CD4-positive, alpha-beta memory T cell (primary cell): ENCODE measurements around the gene DDX5. TPM values are rescaled to one million over a fixed set of nuclear protein-coding genes. Genes with fewer than 3 reads are reported as not detected.
A peak's percentile ranks its signal among the peaks of the same experiment; 100 is the strongest.

Experiments
- CTCF ChIA-PET: fragments of 350-600 bp; sonication (Branson Sonifier 250); formaldehyde crosslinking; loops from one replicate; lab custom pipeline; 2021; ENCODE audit warnings: inconsistent platforms; ENCODE audit not compliant: partially characterized antibody; lab: Charles Lee
- POLR2A ChIA-PET: fragments of 350-600 bp; sonication (Branson Sonifier 250); formaldehyde crosslinking; loops from one replicate; lab custom pipeline; 2021; ENCODE audit not compliant: partially characterized antibody; lab: Charles Lee
- DNase-seq, 5 donors: peaks; one replicate each; pipeline versions ENCODE4 v3.0.0 to v3.0.0-alpha.2; 2020 to 2022; ENCODE audit warnings: mixed read lengths in 1 of 5
- H3K27ac ChIP-seq: one replicate; pipeline ENCODE4 v1.7.0; 2013; ENCODE audit warnings: low read depth, low read length
- H3K27me3 ChIP-seq: 2 replicates; pipeline ENCODE4 v1.7.0; 2013; ENCODE audit warnings: mild to moderate bottlenecking, low read length, moderate library complexity; ENCODE audit not compliant: insufficient read depth
- H3K36me3 ChIP-seq: 2 replicates; pipeline ENCODE4 v1.7.0; 2013; ENCODE audit warnings: mild to moderate bottlenecking, low read length, moderate library complexity; ENCODE audit not compliant: insufficient read depth
- H3K4me1 ChIP-seq: 2 replicates; pipeline ENCODE4 v1.7.0; 2013; ENCODE audit warnings: mild to moderate bottlenecking, low read length, moderate library complexity; ENCODE audit not compliant: insufficient read depth
- H3K4me3 ChIP-seq, 2 donors: one replicate each; pipeline ENCODE4 v1.7.0; 2013; ENCODE audit warnings: low read length in 2 of 2, mild to moderate bottlenecking in 1 of 2
- H3K9me3 ChIP-seq, 2 donors: one replicate each; pipeline ENCODE4 v1.7.0; 2013; ENCODE audit warnings: low read length in 2 of 2, control low read depth in 1 of 2; ENCODE audit not compliant: control insufficient read depth in 1 of 2
- H3K27ac Mint-ChIP-seq, 7 donors: one replicate each; pipeline ENCODE4 v1.8.0; 2020 to 2021; ENCODE audit warnings: mixed read lengths in 7 of 7, mild to moderate bottlenecking in 6 of 7, inconsistent platforms in 3 of 7, moderate library complexity in 3 of 7
- H3K27me3 Mint-ChIP-seq, 2 donors: one replicate each; pipeline ENCODE4 v1.8.0; 2020 to 2021; ENCODE audit warnings: mixed read lengths in 2 of 2
- H3K36me3 Mint-ChIP-seq, 2 donors: one replicate each; pipeline ENCODE4 v1.8.0; 2020 to 2021; ENCODE audit warnings: mixed read lengths in 2 of 2, inconsistent platforms in 1 of 2, mild to moderate bottlenecking in 1 of 2
- H3K4me1 Mint-ChIP-seq, 4 donors: one replicate each; pipeline ENCODE4 v1.8.0; 2020 to 2021; ENCODE audit warnings: mixed read lengths in 4 of 4, mild to moderate bottlenecking in 1 of 4
- H3K4me3 Mint-ChIP-seq, 8 donors: one replicate each; pipeline ENCODE4 v1.8.0; 2020 to 2021; ENCODE audit warnings: mixed read lengths in 8 of 8, mild to moderate bottlenecking in 7 of 8, moderate library complexity in 6 of 8, inconsistent platforms in 3 of 8
- H3K9me3 Mint-ChIP-seq, 8 donors: one replicate each; pipeline ENCODE4 v1.8.0; 2020 to 2021; ENCODE audit warnings: mixed read lengths in 8 of 8, mild to moderate bottlenecking in 5 of 8, inconsistent platforms in 3 of 8, moderate library complexity in 1 of 8
- intact Hi-C: fragments of 100-400 bp; cut with micrococcal nuclease; formaldehyde crosslinking; loops from one replicate; pipeline ENCODE4 v1.15.1; 2023
- polyA plus RNA-seq, 2 donors: library from polyadenylated mRNA; unstranded; fragments of 300-500 nt; fragmentation: Illumina TruSeq; gene quantifications; one replicate each; pipeline ENCODE4 v1.2.3, GENCODE V29; 2021
- total RNA-seq, 2 experiments: library from RNA; stranded (reverse); gene quantifications; one replicate each; pipeline ENCODE4 v1.2.3, GENCODE V29; 2021

The DDX5 gene
- total and polyA plus RNA-seq, 4 experiments from 2014 or later: 1,080 to 1,577 (median 1,393) TPM

GRCh38 chr17:64519601-64520000 lies 13.5 kb upstream of the DDX5 start:
- H3K4me1 Mint-ChIP-seq: peaks cover 6 to 18% (median 15%) of the 10 kb centered on the region in 4 donors
- peaks cover 58% of the 10 kb centered on the region for H3K36me3 ChIP-seq
- peaks cover 0 to 2% (median 0%) of the 10 kb centered on the region in 8 donors for H3K9me3 Mint-ChIP-seq
- no peak overlapping the region for H3K4me3 ChIP-seq
- H3K36me3 Mint-ChIP-seq: peaks cover 52 to 68% of the 10 kb centered on the region in 2 donors
- peak overlapping the region in 3 of 7 donors; percentile 6 to 12 (median 12) for H3K27ac Mint-ChIP-seq
- no peaks in the 10 kb centered on the region for H3K9me3 ChIP-seq
- H3K27ac ChIP-seq: no peak overlapping the region
- ChIA-PET POLR2A (interaction anchor here (1.4 to 1.5 kb wide), 2 partner anchors 13 to 23 kb away, joined by 6 to 7 read pairs; partner anchors contain the start of genes CEP95 and DDX5), CTCF (no interaction called here)
- intact Hi-C loops: no loop called here
- H3K27me3 ChIP-seq: no peaks in the 10 kb centered on the region
- DNase-seq: no peak
- H3K27me3 Mint-ChIP-seq: no peaks in the 10 kb centered on the region
- no peaks in the 10 kb centered on the region for H3K4me1 ChIP-seq
- no peak overlapping the region for H3K4me3 Mint-ChIP-seq

- CTCF ChIA-PET: interaction anchor here (0.8 to 1.7 kb wide), 7 partner anchors 8 to 97 kb away, joined by 3 to 7 read pairs (median 3); partner anchors contain the start of gene POLG2
Measured at GRCh38 chr17:64515829-64516228, 9.7 kb upstream of the DDX5 start.

GRCh38 chr17:64515419-64515818 lies 9.3 kb upstream of the DDX5 start:
- H3K4me1 Mint-ChIP-seq: peaks cover 15 to 25% (median 21%) of the 10 kb centered on the region in 4 donors
- H3K36me3 Mint-ChIP-seq: peaks cover 55 to 81% of the 10 kb centered on the region in 2 donors
- ChIA-PET CTCF (interaction anchor here (0.8 to 1.7 kb wide), 7 partner anchors 8 to 96 kb away, joined by 3 to 7 read pairs (median 3); partner anchors contain the start of gene POLG2), POLR2A (interaction anchor here (2.3 kb wide), 1 partner anchor 9 kb away, joined by 34 read pairs; the partner anchor contains the start of genes CEP95 and DDX5)
- intact Hi-C loops: no loop called here
- no peak for DNase-seq
- H3K27ac Mint-ChIP-seq: peak overlapping the region in 2 of 7 donors; percentile 2 to 79
- peaks cover 55% of the 10 kb centered on the region for H3K36me3 ChIP-seq
- H3K27ac ChIP-seq: no peak overlapping the region
- no peak overlapping the region for H3K4me3 ChIP-seq
- no peaks in the 10 kb centered on the region for H3K27me3 ChIP-seq
- no peaks in the 10 kb centered on the region for H3K9me3 ChIP-seq
- H3K4me3 Mint-ChIP-seq: no peak overlapping the region
- no peaks in the 10 kb centered on the region for H3K4me1 ChIP-seq
- no peaks in the 10 kb centered on the region for H3K9me3 Mint-ChIP-seq
- no peaks in the 10 kb centered on the region for H3K27me3 Mint-ChIP-seq

More at GRCh38 chr17:64515829-64516228, 9.7 kb upstream of the DDX5 start:
- POLR2A ChIA-PET: interaction anchor here (2.3 kb wide), 1 partner anchor 9 kb away, joined by 34 read pairs; the partner anchor contains the start of genes CEP95 and DDX5
- no peaks in the 10 kb centered on the region for H3K27me3 Mint-ChIP-seq
- Histone ChIP-seq H3K36me3 (peaks cover 55% of the 10 kb centered on the region), H3K27ac (no peak overlapping the region), H3K4me3 (no peak overlapping the region), H3K9me3 (no peaks in the 10 kb centered on the region), H3K4me1 (no peaks in the 10 kb centered on the region), H3K27me3 (no peaks in the 10 kb centered on the region)
- no peak overlapping the region for H3K27ac Mint-ChIP-seq
- H3K9me3 Mint-ChIP-seq: no peaks in the 10 kb centered on the region
- intact Hi-C loops: no loop called here
- H3K4me1 Mint-ChIP-seq: peaks cover 13 to 25% (median 20%) of the 10 kb centered on the region in 4 donors
- no peak overlapping the region for H3K4me3 Mint-ChIP-seq
- DNase-seq: no peak
- H3K36me3 Mint-ChIP-seq: peaks cover 51 to 79% of the 10 kb centered on the region in 2 donors

- H3K27ac Mint-ChIP-seq: no peak overlapping the region
- CTCF ChIA-PET: interaction anchor here (1.3 to 2.3 kb wide), 2 partner anchors 14 to 89 kb away, joined by 3 to 23 read pairs; no protein-coding TSS in a partner anchor
Measured at GRCh38 chr17:64509179-64509578, 3.1 kb upstream of the DDX5 start.

GRCh38 chr17:64508683-64509082 lies 2.6 kb upstream of the DDX5 start:
- peaks cover 35 to 61% (median 41%) of the 10 kb centered on the region in 4 donors for H3K4me1 Mint-ChIP-seq
- CTCF ChIA-PET: interaction anchor here (2.3 kb wide), 1 partner anchor 88 kb away, joined by 23 read pairs; no protein-coding TSS in a partner anchor
- H3K27ac Mint-ChIP-seq: peak overlapping the region in 1 of 7 donors; percentile 32
- POLR2A ChIA-PET: interaction anchor here (1.5 to 2.2 kb wide), 2 partner anchors 12 to 362 kb away, joined by 3 to 9 read pairs; partner anchors contain the start of gene POLG2
- intact Hi-C loops: loop anchor here (5.0 to 10.0 kb wide), 3 partner anchors 664 to 804 kb away; partner anchors contain the start of genes CCDC47, DDX42, LIMD2 and SMARCD2
- no peak overlapping the region for H3K27ac ChIP-seq
- peaks cover 0 to 4% of the 10 kb centered on the region in 2 donors for H3K27me3 Mint-ChIP-seq
- peaks cover 0 to 21% (median 0%) of the 10 kb centered on the region in 8 donors for H3K9me3 Mint-ChIP-seq
- peaks cover 47 to 74% of the 10 kb centered on the region in 2 donors for H3K36me3 Mint-ChIP-seq
- no peaks in the 10 kb centered on the region for H3K27me3 ChIP-seq
- H3K4me3 Mint-ChIP-seq: peak overlapping the region in 6 of 8 donors; percentile 36 to 69 (median 49)
- peaks cover 29% of the 10 kb centered on the region for H3K36me3 ChIP-seq
- no peak overlapping the region for H3K4me3 ChIP-seq
- H3K9me3 ChIP-seq: no peaks in the 10 kb centered on the region
- DNase-seq: no peak
- H3K4me1 ChIP-seq: peaks cover 30% of the 10 kb centered on the region

More at GRCh38 chr17:64509179-64509578, 3.1 kb upstream of the DDX5 start:
- Mint-ChIP-seq H3K27me3 (peaks cover 0 to 4% of the 10 kb centered on the region in 2 donors), H3K4me1 (peaks cover 31 to 56% (median 36%) of the 10 kb centered on the region in 4 donors), H3K4me3 (peak overlapping the region in 2 of 8 donors; percentile 57 to 58), H3K9me3 (peaks cover 0 to 21% (median 0%) of the 10 kb centered on the region in 8 donors), H3K36me3 (peaks cover 44 to 73% of the 10 kb centered on the region in 2 donors)
- no peak overlapping the region for H3K27ac ChIP-seq
- no peak overlapping the region for H3K4me3 ChIP-seq
- H3K27me3 ChIP-seq: no peaks in the 10 kb centered on the region
- peaks cover 26% of the 10 kb centered on the region for H3K4me1 ChIP-seq
- no peaks in the 10 kb centered on the region for H3K9me3 ChIP-seq
- no peak for DNase-seq
- intact Hi-C loops: loop anchor here (5.0 to 10.0 kb wide), 3 partner anchors 664 to 804 kb away; partner anchors contain the start of genes CCDC47, DDX42, LIMD2 and SMARCD2
- POLR2A ChIA-PET: interaction anchor here (1.0 to 2.2 kb wide), 3 partner anchors 12 to 363 kb away, joined by 3 to 9 read pairs (median 3); partner anchors contain the start of gene POLG2
- peaks cover 25% of the 10 kb centered on the region for H3K36me3 ChIP-seq

- H3K4me3 ChIP-seq: peak overlapping the region; percentile 89 to 97
- Mint-ChIP-seq H3K27me3 (peaks cover 0 to 4% of the 10 kb centered on the region in 2 donors), H3K36me3 (peaks cover 51 to 75% of the 10 kb centered on the region in 2 donors), H3K4me3 (peak overlapping the region; percentile 95 to 100 (median 100)), H3K4me1 (peaks cover 37 to 72% (median 50%) of the 10 kb centered on the region in 4 donors), H3K27ac (peak overlapping the region; percentile 98 to 100 (median 100)), H3K9me3 (peaks cover 0 to 26% (median 0%) of the 10 kb centered on the region in 8 donors)
- POLR2A ChIA-PET: interaction anchor here (0.6 to 7.9 kb wide), 36 partner anchors 9 to 812 kb away, joined by 3 to 330 read pairs (median 7); partner anchors contain the start of genes CCDC47, DDX42, ERN1 and ICAM2
- peaks cover 42% of the 10 kb centered on the region for H3K36me3 ChIP-seq
- no peaks in the 10 kb centered on the region for H3K9me3 ChIP-seq
- CTCF ChIA-PET: interaction anchor here (0.7 to 6.2 kb wide), 9 partner anchors 9 to 229 kb away, joined by 3 to 62 read pairs (median 4); partner anchors contain the start of gene POLG2
- no peaks in the 10 kb centered on the region for H3K27me3 ChIP-seq
- intact Hi-C loops: loop anchor here (1.0 to 10.0 kb wide), 5 partner anchors 15 to 803 kb away; partner anchors contain the start of genes CCDC47, DDX42, LIMD2 and SMARCD2
- H3K27ac ChIP-seq: peak overlapping the region; percentile 98
- peak; percentile 69 to 78 (median 72) for DNase-seq
- peaks cover 43% of the 10 kb centered on the region for H3K4me1 ChIP-seq
Measured at GRCh38 chr17:64507413-64507782, 1.3 kb upstream of the DDX5 start.
